SK-N-SH treated with all-trans-retinoic acid at 6 μM for 48 hours (cell line): ENCODE results near the gene NXPH2.

Source experiments
- ATAC-seq: fragments of 200-7000 bp; cut with Tn5 transposase; 3 replicates; pipeline ENCODE4 v1.9.1; 2020; ENCODE audit warnings: mild to moderate bottlenecking, moderate library complexity
- BACH2 ChIP-seq: fragments of 250-450 bp; sonication (Bioruptor Pico); IDR thresholded peaks from 2 replicates; pipeline ENCODE4 v1.9.0; 2021; ENCODE audit warnings: mild to moderate bottlenecking, borderline replicate concordance
- CSDC2 ChIP-seq: fragments of 250-450 bp; sonication (Bioruptor Pico); IDR thresholded peaks from 2 replicates; pipeline ENCODE4 v1.5.0; 2020; ENCODE audit warnings: mild to moderate bottlenecking, moderate library complexity
- ESRRG ChIP-seq: fragments of 250-450 bp; sonication (Bioruptor Pico); IDR thresholded peaks from 2 replicates; pipeline ENCODE4 v1.6.1; 2021; ENCODE audit warnings: mild to moderate bottlenecking
- GLIS3 ChIP-seq: fragments of 250-450 bp; sonication (Bioruptor Pico); IDR thresholded peaks from 2 replicates; pipeline ENCODE4 v1.5.0; 2020; ENCODE audit warnings: mild to moderate bottlenecking, moderate library complexity
- ISL1 ChIP-seq: fragments of 250-450 bp; sonication (Bioruptor Pico); IDR thresholded peaks from 2 replicates; pipeline ENCODE4 v2.1.2; 2022; ENCODE audit warnings: mild to moderate bottlenecking, moderate library complexity
- OSR1 ChIP-seq: fragments of 250-450 bp; sonication (Bioruptor Pico); IDR thresholded peaks from 2 replicates; pipeline ENCODE4 v1.8.0; 2022; ENCODE audit warnings: moderate library complexity, mild to moderate bottlenecking, inconsistent platforms
- PATZ1 ChIP-seq: fragments of 250-450 bp; sonication (Bioruptor Pico); IDR thresholded peaks from 2 replicates; pipeline ENCODE4 v1.8.0; 2020; ENCODE audit warnings: mild to moderate bottlenecking, moderate library complexity, borderline replicate concordance
- PPARA ChIP-seq: fragments of 250-450 bp; sonication (Bioruptor Pico); IDR thresholded peaks from 2 replicates; pipeline ENCODE4 v1.5.0; 2020; ENCODE audit warnings: mild to moderate bottlenecking, borderline replicate concordance
- RARB ChIP-seq: fragments of 250-450 bp; sonication (Bioruptor Pico); IDR thresholded peaks from 2 replicates; pipeline ENCODE4 v1.8.0; 2021; ENCODE audit warnings: mild to moderate bottlenecking, moderate library complexity
- SNAI2 ChIP-seq: fragments of 250-450 bp; sonication (Bioruptor Pico); IDR thresholded peaks from 2 replicates; pipeline ENCODE4 v1.5.0; 2020; ENCODE audit warnings: mild to moderate bottlenecking, moderate library complexity
- TCF4 ChIP-seq: fragments of 250-450 bp; sonication (Bioruptor Pico); IDR thresholded peaks from 2 replicates; pipeline ENCODE4 v1.8.0; 2021; ENCODE audit warnings: mild to moderate bottlenecking, moderate library complexity, borderline replicate concordance
- TOX ChIP-seq: fragments of 250-450 bp; sonication (Bioruptor Pico); IDR thresholded peaks from 2 replicates; pipeline ENCODE4 v1.8.0; 2021; ENCODE audit warnings: mild to moderate bottlenecking, moderate library complexity, borderline replicate concordance
- ZC3H10 ChIP-seq: fragments of 250-450 bp; sonication (Bioruptor Pico); IDR thresholded peaks from 2 replicates; pipeline ENCODE4 v1.5.1; 2021; ENCODE audit warnings: mild to moderate bottlenecking, moderate library complexity
- ZFP3 ChIP-seq: fragments of 250-450 bp; sonication (Bioruptor Pico); IDR thresholded peaks from 2 replicates; pipeline ENCODE4 v1.5.0; 2020; ENCODE audit warnings: mild to moderate bottlenecking, moderate library complexity
- ZFP30 ChIP-seq: fragments of 450-650 bp; formaldehyde crosslinking; IDR thresholded peaks from 2 replicates; pipeline ENCODE4 v1.5.0; 2022; ENCODE audit warnings: mild to moderate bottlenecking, moderate library complexity
- ZNF565 ChIP-seq: fragments of 450-650 bp; formaldehyde crosslinking; conservative IDR thresholded peaks from 2 replicates; pipeline ENCODE4 v1.5.0; 2020; ENCODE audit warnings: low read depth, mild to moderate bottlenecking, moderate library complexity
- ZNF70 ChIP-seq: fragments of 450-650 bp; formaldehyde crosslinking; IDR thresholded peaks from 2 replicates; pipeline ENCODE4 v1.5.0; 2020; ENCODE audit warnings: mild to moderate bottlenecking, moderate library complexity
- TF ChIP-seq, protein P1 (sequence below): fragments of 250-450 bp; sonication (Bioruptor Pico); IDR thresholded peaks from 2 replicates; pipeline ENCODE4 v1.5.1; 2021; ENCODE audit warnings: mild to moderate bottlenecking, moderate library complexity
- TF ChIP-seq, protein P2 (sequence below): fragments of 250-450 bp; sonication (Bioruptor Pico); IDR thresholded peaks from 2 replicates; pipeline ENCODE4 v1.5.1; 2020; ENCODE audit warnings: low read depth, mild to moderate bottlenecking, moderate library complexity

NXPH2 gene

GRCh38 chr2:138732651-138733050 lies 47.5 kb downstream of the NXPH2 start:
- TF ChIP-seq PATZ1 (no peak), ZC3H10 (CRISPR knock-in tag) (no peak), BACH2 (CRISPR knock-in tag) (no peak), ZNF70 (CRISPR knock-in tag) (no peak), ISL1 (CRISPR knock-in tag) (no peak), ZFP3 (CRISPR knock-in tag) (no peak), OSR1 (CRISPR knock-in tag) (no peak), RARB (CRISPR knock-in tag) (no peak), GLIS3 (CRISPR knock-in tag) (no peak), TOX (CRISPR knock-in tag) (no peak), TCF4 (CRISPR knock-in tag) (no peak), ESRRG (CRISPR knock-in tag) (no peak)
- TF ChIP-seq, all 23 proteins: peak for 0
- ATAC-seq, result no peak

DNA sequence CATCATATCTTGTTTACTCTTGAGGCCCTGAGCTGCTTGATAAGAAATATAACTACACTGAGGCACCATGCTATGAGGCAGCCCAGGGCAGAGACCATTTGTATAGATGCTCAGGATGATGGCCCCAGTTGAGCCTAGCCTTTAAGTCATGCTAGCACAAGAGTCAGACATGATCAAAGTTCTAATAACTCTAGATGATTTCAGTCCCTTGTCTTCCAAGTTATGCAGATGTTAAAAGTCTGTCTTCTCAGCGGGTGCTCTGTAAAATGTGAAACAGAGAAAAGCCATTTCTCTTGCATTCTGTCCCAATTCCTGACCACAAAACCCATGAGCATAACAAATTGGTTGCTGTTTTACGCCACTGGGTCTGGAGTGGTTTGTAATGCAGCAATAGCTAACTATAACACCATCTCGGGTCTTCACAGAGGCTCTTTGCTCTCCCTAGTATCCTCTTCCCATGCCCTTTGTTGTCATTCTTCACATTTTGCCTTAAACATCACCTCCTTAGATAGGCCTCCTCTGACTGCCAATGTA lies 49.6 kb downstream of the NXPH2 start:
- no peak for ATAC-seq
- no peak for TF ChIP-seq SNAI2 (CRISPR knock-in tag)
- no peak for TF ChIP-seq TOX (CRISPR knock-in tag)
- TF ChIP-seq BACH2 (CRISPR knock-in tag), result no peak
- no peak for TF ChIP-seq ZNF565 (CRISPR knock-in tag)
- TF ChIP-seq PATZ1, result no peak
- no peak for TF ChIP-seq ZFP3 (CRISPR knock-in tag)
- no peak for TF ChIP-seq TCF4 (CRISPR knock-in tag)
- TF ChIP-seq, protein P1, sequence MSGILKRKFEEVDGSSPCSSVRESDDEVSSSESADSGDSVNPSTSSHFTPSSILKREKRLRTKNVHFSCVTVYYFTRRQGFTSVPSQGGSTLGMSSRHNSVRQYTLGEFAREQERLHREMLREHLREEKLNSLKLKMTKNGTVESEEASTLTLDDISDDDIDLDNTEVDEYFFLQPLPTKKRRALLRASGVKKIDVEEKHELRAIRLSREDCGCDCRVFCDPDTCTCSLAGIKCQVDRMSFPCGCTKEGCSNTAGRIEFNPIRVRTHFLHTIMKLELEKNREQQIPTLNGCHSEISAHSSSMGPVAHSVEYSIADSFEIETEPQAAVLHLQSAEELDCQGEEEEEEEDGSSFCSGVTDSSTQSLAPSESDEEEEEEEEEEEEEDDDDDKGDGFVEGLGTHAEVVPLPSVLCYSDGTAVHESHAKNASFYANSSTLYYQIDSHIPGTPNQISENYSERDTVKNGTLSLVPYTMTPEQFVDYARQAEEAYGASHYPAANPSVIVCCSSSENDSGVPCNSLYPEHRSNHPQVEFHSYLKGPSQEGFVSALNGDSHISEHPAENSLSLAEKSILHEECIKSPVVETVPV, result no peak
- no peak for TF ChIP-seq ZC3H10 (CRISPR knock-in tag)
- TF ChIP-seq CSDC2, result no peak
- no peak for TF ChIP-seq ZFP30 (CRISPR knock-in tag)
- no peak for TF ChIP-seq ISL1 (CRISPR knock-in tag)
- no peak for TF ChIP-seq GLIS3 (CRISPR knock-in tag)
- TF ChIP-seq OSR1 (CRISPR knock-in tag), result no peak
- no peak for TF ChIP-seq PPARA (CRISPR knock-in tag)
- TF ChIP-seq, protein P2, sequence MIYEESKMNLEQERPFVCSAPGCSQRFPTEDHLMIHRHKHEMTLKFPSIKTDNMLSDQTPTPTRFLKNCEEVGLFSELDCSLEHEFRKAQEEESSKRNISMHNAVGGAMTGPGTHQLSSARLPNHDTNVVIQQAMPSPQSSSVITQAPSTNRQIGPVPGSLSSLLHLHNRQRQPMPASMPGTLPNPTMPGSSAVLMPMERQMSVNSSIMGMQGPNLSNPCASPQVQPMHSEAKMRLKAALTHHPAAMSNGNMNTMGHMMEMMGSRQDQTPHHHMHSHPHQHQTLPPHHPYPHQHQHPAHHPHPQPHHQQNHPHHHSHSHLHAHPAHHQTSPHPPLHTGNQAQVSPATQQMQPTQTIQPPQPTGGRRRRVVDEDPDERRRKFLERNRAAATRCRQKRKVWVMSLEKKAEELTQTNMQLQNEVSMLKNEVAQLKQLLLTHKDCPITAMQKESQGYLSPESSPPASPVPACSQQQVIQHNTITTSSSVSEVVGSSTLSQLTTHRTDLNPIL (CRISPR knock-in tag), result no peak
- no peak for TF ChIP-seq ESRRG (CRISPR knock-in tag)

- no peak for ATAC-seq
These were observed 52.2 kb downstream of the NXPH2 start for GRCh38 chr2:138727956-138728355.

More at GRCh38 chr2:138727956-138728355, 52.2 kb downstream of the NXPH2 start:
- TF ChIP-seq TCF4 (CRISPR knock-in tag) (no peak), CSDC2 (no peak), ZNF70 (CRISPR knock-in tag) (no peak), ZNF565 (CRISPR knock-in tag) (no peak), ZC3H10 (CRISPR knock-in tag) (no peak), PPARA (CRISPR knock-in tag) (no peak), TOX (CRISPR knock-in tag) (no peak)
- TF ChIP-seq, protein P2 (CRISPR knock-in tag), result no peak
